Inflammatory macrophage treated with lipopolysaccharide for 4 hours (primary cell): ENCODE data around the gene DCTD.

Source experiments
- DNase-seq: peaks from one replicate; pipeline ENCODE4 v3.0.0-alpha.2; 2020

Gene DCTD

GRCh38 chr4:182866746-182867145 lies 50.4 kb downstream of the DCTD start:
- no peak for DNase-seq

GRCh38 chr4:182863501-182863900 lies 53.7 kb downstream of the DCTD start:
- peak; percentile 9 for DNase-seq

DNA sequence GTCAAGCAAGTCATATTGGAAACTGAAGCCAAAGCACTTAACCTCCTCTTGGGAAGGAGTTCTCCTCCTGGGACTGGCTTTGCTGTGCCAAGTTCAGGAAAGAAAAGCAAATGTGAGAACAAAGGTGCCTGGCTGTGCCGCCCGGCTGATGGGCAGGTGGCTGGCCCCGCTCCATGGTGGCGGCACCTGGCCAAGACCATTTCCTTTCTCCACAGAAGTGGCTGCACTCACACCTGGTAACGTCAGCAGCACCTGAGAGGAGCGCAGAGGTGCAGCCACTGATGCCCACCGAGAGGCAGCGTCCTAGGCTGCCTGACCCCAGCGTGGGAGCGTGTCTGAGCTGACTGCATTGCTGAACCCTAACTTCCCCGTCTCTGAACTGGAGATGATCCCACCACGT lies 54.3 kb downstream of the DCTD start:
- DNase-seq: no peak

GRCh38 chr4:182862141-182862875 lies 54.9 kb downstream of the DCTD start:
- no peak for DNase-seq

DNA sequence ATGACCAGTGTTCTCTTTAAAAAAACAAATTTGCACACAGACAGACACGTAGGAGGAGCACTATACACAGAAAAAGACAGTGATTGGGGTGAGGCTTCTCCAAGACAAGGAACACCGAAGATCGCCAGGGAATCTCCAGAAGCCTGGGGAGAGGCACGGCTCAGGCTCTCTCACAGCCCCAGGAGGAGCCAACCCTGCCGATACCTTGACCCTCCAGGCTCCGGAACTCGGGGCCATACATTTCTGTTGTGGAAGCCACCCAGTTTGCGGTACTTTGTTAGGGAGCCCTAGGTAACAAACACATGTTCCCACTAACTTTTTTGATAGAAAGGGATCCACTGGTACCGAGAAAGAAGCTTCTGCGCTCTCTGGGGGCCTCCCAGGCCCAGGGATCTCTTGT lies 55.8 kb downstream of the DCTD start:
- DNase-seq: no peak

GRCh38 chr4:182859730-182860129 lies 57.5 kb downstream of the DCTD start:
- DNase-seq: no peak

GRCh38 chr4:182858711-182859110 lies 58.5 kb downstream of the DCTD start:
- no peak for DNase-seq

DNA sequence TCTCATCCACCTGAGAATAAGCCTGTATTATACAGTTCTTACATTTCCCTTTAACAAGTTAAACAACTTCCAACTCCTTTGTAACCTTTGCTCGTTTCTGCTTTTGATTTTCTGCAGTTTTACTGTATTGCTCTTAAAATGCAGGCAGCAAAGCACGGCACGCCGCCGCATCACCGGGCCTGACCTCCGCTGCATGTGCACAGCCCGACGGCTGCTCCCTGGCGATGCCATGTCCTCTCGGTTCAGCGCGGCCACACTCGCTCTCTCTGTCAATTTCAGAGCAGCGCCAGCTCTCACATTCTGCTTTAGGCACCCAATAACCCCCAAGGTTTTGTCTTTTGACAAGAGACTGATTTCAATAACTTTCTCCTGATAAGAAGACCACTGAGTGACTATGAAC lies 60.3 kb downstream of the DCTD start:
- no peak for DNase-seq

- no peak for DNase-seq
Measured at GRCh38 chr4:182855877-182856276, 61.3 kb downstream of the DCTD start.

GRCh38 chr4:182855312-182855711 lies 61.9 kb downstream of the DCTD start:
- DNase-seq: no peak

DNA sequence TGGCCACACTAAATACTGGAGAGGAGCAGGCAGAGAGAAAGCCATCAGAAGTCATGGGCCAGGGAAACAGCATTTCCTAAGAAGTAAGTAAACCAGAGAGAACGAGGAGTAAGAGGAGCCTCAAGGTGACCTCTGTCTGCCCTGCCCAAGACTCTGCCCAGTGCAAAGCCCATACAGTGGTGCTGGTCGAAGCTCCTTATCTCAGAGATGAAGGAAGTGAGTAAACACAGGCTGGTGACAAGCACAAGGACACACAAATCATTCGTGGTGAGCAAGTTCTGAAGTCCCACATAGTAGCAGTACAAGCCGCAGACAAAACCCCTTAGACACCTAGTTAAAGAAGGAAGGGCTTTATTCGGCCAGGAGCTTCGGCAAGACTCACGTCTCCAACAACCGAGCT lies 62.7 kb downstream of the DCTD start:
- DNase-seq: no peak

DNA sequence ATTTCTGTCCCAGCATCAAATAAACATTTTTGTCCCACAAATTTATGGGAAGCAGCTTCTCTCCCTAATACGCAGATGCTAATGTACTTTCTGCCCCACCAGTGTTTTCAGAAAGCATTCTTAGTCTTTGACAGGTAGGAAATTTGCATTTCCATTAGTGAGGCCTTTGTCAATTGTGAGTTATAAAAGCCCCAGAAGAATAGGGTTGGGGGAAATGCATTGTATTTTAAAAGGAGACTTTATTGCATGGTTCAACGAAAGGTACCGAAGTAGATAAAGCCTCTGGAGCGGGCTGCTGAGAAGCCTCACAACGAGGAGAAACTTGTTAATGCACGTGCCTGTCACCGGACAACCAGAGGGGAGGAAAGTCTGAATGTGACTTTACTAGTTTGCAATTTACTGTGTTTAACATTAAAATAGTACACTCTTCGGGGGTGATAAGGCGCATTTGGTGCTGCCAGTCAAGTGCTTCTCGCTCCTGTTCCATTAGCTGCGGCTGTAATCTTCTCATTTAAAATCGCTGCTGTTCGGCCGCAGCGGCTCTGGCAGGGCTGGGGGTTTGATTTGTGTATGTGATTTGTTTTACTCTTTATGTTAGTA lies 63.4 kb downstream of the DCTD start:
- no peak for DNase-seq

GRCh38 chr4:182848685-182849084 lies 68.5 kb downstream of the DCTD start:
- DNase-seq: no peak

- DNase-seq: no peak
Measured at GRCh38 chr4:182847576-182848450, 69.4 kb downstream of the DCTD start.

GRCh38 chr4:182846036-182846435 lies 71.2 kb downstream of the DCTD start:
- no peak for DNase-seq

GRCh38 chr4:182845618-182846017 lies 71.6 kb downstream of the DCTD start:
- DNase-seq: no peak

DNA sequence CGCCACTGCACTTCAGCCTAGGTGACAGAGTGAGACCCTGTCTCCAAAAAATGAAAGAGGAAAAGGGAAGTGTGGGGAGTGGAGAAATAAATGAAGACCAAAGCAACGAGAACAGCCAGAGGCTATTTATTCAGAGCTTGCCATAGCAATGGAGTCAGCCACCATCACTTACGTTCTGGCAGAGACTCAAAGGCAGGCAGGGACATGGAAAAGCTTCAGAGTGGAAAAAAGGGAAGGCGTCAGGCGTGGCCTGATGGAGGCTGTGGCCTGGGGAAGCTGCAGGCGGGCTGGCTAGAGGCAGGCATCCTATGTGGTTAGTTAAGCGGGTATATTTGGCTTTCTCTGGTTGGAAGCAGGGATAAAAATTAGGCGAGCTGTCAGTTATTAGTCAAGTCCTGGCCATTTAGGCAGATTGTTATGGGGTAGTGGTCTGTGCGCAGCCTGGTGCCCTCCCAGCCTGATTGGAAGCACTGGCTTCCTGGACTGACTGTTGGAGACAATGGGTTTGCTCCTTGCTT lies 73.3 kb downstream of the DCTD start:
- no peak for DNase-seq

DNA sequence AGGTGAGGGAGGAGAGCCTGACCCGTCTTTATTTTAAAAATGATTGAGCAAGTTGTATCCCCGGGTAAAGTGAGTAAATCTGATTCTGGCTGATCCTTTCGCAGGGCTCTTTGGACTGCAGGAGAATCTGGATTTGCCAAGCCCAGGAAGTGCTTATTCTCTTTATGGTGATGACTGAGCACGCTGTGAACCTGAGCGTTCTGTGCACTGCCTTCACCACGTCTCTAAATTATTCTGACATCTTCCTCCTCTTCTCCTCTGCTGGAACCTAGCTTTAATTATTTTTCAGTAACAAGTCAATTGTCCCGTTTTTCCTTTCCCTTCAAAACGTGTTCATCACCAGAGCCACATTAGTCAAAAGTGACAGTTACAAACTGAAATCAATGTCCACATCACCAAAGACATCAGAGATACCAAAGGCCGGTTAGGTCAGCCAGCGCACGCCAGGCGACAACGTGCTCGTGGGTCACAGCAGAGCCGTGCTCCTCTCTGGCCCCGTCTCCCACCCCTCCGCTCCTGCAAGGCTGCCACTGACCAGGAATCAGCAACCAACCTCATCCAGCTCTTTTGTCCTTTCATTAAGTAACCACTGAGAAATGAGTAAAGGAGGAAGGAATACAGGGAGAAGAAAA lies 74.3 kb downstream of the DCTD start:
- DNase-seq: no peak

DNA sequence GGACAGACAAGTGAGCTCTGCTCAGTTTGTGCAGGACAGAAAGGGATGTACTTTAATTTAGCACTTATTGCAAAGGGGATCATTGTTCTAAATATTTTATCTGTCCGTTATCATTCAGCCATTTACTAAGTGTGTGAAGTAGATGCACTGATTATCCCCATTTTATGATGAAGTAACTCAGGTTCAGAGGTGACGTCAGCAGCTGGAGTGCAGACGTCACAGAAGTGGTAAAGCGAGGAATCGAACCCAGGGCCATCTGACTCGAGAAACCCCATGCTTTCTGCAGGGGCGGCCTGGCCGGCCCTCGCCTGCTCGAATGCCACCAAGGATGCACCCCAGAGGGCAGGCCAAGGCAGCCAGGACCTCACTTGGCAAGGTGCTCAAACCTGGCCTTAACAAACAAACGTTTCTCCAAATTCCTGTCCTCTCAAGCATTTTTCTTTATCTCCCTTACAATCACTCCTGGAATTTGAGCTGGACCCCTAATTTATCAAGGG lies 75.0 kb downstream of the DCTD start:
- DNase-seq: no peak

DNA sequence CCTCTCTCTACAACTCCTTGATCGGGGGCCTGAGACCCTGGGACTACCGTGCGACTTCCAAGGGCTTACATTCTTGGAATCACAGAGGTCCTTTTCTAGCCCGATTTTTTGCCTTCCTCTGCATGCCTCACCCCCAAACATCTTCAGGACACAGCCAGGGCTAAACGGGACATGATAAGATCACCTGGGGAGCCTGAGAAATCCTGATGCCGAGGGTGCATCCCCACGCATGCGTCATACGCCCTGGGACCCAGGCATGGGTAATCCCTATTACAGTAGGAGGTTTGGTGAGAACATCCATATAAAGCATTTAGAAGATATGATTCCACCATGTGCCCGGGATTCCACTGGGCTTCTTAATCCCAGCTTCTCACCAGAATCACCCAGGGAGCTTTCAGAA lies 77.1 kb downstream of the DCTD start:
- no peak for DNase-seq
